ENCODE results near the gene DEPDC7.
"Not testable (repeated sequence)": the region's sequence is repeated elsewhere in the genome, so short reads cannot be mapped to it uniquely, and the experiment has no call there.

Gene DEPDC7

GRCh38 chr11:33015621-33016551 is at the start of gene DEPDC7:
TSS of gene DEPDC7 (plus strand) at chr11:33015878. CDS start at chr11:33015956, 78 bp downstream.
- DNase-seq (ENCODE audit: low read depth, low spot score), result peak; percentile 42

DNA sequence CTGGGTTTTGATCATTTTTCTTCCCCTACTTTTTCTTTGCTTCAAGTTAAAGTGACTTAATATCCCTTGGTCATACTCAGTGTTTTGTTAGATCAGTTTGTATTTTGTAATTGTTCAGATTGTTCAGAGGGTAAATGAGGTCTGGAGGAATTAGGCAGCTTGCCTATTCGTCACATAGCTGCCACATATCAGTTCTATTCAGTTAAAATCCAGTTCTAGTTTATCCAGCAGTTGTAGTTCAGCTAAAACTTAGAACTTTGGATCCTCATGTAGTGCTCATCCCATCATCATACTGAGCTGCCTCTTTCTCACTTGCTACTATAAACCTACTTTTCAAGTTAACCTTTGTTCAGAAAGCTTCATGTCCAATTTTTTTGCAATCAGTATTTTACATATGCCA is 47.1 kb upstream of the DEPDC7 start:
- no peak for DNase-seq (ENCODE audit: low read depth, low spot score)

- DNase-seq (ENCODE audit: low read depth, low spot score), result not testable (repeated sequence)
These were observed 43.4 kb upstream of the DEPDC7 start for GRCh38 chr11:32972233-32972632.

- DNase-seq (ENCODE audit: low read depth, low spot score), result no peak
These were observed 42.9 kb upstream of the DEPDC7 start for GRCh38 chr11:32972781-32973180.

GRCh38 chr11:32982626-32983025 is 33.1 kb upstream of the DEPDC7 start:
- DNase-seq (ENCODE audit: low read depth, low spot score), result no peak

GRCh38 chr11:32983506-32983905 is 32.2 kb upstream of the DEPDC7 start:
- no peak for DNase-seq (ENCODE audit: low read depth, low spot score)

DNA sequence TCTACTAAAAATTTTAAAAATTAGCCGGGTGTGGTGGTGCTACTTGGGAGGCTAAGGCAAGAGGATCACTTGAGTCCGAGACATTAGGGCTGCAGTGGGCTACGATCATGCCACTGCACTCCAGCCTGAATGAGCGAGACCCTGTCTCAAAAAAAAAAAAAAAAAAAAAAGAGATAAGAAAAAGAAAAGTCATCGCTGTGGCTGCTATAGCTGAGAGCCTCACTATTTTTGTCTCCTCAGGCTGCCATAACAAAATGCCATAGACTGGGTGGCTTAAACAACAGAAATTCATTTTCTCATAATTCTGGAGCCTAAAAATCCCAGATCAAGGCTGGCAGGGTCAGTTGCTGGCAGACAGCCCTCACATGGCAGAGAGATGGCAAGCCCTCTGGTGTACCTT is 30.1 kb upstream of the DEPDC7 start:
- no peak for DNase-seq (ENCODE audit: low read depth, low spot score)

DNA sequence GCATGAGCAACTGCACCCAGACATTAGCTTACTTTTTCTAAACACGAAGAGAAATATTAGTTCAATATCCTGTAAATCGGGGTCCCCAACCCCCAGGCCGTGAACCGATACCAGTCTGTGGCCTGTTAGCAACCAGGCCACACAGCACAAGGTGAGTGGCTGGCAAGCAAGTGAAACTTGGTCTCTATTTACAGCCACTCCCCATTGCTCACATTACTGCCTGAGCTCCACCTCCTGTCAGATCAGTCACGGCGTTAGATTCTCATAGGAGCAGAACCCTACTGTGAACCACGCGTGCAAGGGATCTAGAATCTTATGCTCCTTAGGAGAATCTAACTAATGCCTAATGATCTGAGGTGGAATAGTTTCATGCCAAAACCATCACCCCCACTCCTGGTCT is 27.8 kb upstream of the DEPDC7 start:
- DNase-seq (ENCODE audit: low read depth, low spot score), result no peak

DNA sequence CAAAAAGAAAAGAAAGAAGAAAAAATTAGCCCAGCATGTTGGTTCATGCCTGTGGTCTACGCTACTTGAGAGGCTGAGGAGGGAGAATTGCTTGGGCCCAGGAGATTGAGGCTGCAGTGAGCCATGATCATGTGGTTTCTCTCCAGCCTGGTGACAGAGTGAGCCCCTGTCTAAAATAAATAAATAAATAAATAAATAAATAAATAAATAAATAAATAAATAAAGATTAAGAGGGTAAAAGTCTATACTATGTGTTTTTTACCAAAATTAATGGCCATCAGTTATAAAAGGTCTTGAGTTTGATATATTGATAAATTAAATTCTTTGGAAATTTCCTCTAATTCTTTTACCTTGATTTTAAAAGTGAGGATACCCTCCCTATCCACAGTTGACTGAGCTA is 25.2 kb upstream of the DEPDC7 start:
- DNase-seq (ENCODE audit: low read depth, low spot score), result no peak

DNA sequence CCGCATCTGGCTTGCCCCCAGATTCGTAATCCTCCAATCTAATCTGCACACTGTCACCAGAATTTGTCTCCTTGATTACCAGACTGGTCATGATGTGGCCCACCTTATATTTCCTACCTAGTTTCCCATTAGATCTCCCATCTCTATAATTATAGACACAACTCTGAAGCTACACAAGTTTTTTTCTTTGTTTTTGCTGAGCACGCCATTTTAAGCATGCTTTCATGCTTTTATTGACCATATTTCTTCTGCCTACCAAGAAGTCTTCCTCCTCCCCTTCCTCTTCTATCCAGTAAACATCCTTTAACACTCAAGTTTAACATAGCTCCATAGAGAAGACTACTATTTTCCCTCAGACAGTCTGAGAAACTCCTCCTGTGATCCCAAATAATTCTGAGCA is 24.3 kb upstream of the DEPDC7 start:
- DNase-seq (ENCODE audit: low read depth, low spot score), result no peak

GRCh38 chr11:32991898-32992297 is 23.8 kb upstream of the DEPDC7 start:
- no peak for DNase-seq (ENCODE audit: low read depth, low spot score)

- DNase-seq (ENCODE audit: low read depth, low spot score), result no peak
These were observed 15.5 kb upstream of the DEPDC7 start for GRCh38 chr11:33000181-33000580.

- no peak for DNase-seq (ENCODE audit: low read depth, low spot score)
These were observed 14.4 kb upstream of the DEPDC7 start for GRCh38 chr11:33001281-33001680.

- no peak for DNase-seq (ENCODE audit: low read depth, low spot score)
These were observed 13.7 kb upstream of the DEPDC7 start for GRCh38 chr11:33001751-33002542.

DNA sequence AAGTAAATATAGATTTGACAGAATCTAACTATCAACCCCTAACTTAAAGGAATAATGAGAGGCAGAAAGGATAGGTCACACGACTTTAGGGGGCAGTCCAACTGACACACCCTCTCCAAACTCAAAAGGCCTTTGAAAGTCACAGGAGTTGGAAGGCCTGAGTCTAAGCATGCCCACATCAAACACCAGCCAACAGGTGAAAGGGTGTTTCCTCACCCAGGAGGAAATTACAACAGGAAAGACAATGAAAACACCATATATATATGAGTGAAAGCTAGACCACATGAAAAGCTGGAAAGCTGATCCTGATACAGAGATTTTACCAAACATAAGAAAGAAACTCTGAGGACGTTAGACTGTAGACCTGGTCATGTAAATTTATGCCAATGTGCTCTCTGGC is 10.5 kb upstream of the DEPDC7 start:
- DNase-seq (ENCODE audit: low read depth, low spot score), result no peak

DNA sequence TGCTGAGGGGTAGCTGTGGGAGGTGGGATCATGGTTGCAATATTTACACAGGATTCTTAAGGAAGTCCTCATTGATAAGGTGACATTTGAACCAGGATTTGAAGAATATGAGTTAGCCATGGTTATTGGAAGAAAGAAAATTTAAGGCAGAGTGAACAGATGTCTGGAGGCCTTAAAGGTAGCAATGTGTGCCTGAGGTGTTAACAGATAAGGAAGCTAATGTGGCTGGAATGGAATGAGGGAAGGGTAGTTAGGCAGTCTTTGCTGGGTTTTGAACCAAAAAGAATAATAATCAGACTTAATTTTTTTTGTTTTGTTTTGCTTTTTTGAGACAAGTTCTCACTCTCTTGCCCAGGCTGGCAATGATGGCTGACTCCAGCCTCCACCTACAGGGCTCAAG is 9.7 kb upstream of the DEPDC7 start:
- DNase-seq (ENCODE audit: low read depth, low spot score), result no peak

GRCh38 chr11:33013755-33014154 is 1.9 kb upstream of the DEPDC7 start:
- no peak for DNase-seq (ENCODE audit: low read depth, low spot score)

GRCh38 chr11:33016654-33017053 is 976 bp downstream of the DEPDC7 start:
- no peak for DNase-seq (ENCODE audit: low read depth, low spot score)

DNA sequence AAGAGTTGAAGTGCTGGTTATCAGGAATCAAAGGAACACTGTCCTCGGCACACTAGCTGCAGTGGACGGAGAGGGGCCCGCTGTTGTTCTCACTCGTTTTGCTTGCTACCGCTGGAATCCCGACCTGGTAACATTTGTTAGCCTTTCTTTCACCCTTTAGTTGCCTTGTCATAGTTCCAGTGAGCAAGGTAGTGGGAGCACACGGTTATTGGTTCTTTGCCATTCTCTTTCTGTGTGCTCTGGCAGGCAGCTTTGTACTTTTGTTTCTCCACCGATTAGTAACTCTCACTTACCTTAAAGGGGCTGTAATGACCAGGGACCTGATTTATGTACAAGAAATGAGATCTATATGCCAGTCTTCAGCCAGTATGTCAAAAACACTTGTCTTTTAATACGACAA is 1.8 kb downstream of the DEPDC7 start:
- no peak for DNase-seq (ENCODE audit: low read depth, low spot score)

DNA sequence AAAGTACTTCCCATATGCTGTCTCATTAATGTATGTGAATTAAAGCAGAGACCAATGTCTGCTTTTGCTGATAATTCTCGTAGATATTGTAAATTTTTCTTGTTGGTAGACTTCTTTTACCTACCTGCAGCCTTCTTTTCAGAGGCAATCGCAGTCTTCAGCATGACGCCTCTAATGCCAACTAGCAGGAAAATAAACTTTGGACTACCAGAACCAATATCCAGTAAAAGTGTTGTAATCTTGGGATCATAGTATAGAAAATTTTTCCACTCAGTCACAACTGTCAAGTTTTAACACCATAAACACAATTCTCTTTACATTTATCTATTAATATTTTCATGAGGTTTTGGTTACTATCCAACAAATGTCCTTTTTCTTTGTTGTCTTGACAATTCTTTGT is 2.3 kb downstream of the DEPDC7 start:
- DNase-seq (ENCODE audit: low read depth, low spot score), result no peak

- no peak for DNase-seq (ENCODE audit: low read depth, low spot score)
These were observed 3.2 kb downstream of the DEPDC7 start for GRCh38 chr11:33018840-33019239.

DNA sequence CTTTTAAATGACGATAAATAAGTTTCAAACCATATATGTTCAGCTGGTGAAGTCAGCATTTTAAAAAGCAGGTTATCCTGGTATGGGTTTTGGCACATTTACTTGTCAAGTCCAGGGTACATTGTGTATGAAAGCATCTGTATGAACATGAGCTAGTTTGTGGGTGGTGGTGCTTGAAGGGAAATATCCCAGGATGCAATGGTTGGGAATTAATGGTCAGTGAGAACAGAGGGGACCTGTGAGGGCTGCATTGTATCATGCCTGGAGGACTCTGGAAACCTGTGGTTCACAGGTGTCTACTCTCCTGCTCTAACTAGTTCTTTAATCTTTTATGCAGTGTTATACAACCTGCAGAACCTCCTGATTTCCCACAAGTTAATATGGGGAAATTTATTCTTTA is 5.8 kb downstream of the DEPDC7 start:
- DNase-seq (ENCODE audit: low read depth, low spot score), result no peak

GRCh38 chr11:33021937-33022336 is 6.3 kb downstream of the DEPDC7 start:
- DNase-seq (ENCODE audit: low read depth, low spot score), result no peak

All from activated naive CD8-positive, alpha-beta T cell treated with anti-CD3 and anti-CD28 coated beads, Interleukin-2, amount 50 U/mL, for 16 hours (primary cell).